GM19467 (cell line): ENCODE measurements around the gene EPHA8.

ENCODE experiments used
- ATAC-seq: cut with Tn5 transposase; IDR thresholded peaks from one replicate; pipeline ENCODE4 v1.9.1; 2021; ENCODE audit warnings: mild to moderate bottlenecking, moderate library complexity; ENCODE audit not compliant: unreplicated experiment

The EPHA8 gene

DNA sequence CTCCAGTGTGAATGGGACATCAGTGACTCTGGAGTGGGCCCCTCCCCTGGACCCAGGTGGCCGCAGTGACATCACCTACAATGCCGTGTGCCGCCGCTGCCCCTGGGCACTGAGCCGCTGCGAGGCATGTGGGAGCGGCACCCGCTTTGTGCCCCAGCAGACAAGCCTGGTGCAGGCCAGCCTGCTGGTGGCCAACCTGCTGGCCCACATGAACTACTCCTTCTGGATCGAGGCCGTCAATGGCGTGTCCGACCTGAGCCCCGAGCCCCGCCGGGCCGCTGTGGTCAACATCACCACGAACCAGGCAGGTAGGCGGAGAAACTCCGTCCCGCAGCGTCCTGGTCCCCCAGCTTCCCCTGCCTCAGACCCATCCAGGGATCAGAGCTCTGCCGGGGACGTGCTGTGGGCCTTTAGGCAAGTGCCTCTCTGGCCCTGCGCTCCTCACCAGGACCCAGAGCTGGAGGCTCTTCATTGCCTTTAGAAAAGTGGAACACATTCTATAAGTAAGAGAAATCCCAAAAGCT, 25.7 kb downstream of the EPHA8 start:
- ATAC-seq: no peak

DNA sequence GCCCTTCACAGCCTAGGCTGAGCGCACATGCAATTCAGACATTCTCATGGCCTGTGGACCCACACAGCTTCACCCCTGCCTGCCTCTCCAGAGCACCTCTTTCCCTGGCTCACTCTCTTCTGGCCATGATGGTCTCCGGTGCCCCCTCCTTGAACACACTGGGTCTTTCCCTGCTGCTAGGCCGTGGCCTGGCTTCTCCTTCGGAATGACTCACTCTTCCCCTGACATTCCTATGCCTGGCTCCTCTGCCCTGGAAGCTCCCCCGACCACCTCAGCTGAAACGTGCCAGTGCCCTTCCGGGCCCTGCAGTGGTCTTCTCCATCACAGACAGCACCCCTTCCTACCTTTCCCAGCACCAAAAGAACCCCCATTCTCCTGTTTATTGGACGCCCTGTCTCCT, 28.3 kb downstream of the EPHA8 start:
- ATAC-seq: no peak

DNA sequence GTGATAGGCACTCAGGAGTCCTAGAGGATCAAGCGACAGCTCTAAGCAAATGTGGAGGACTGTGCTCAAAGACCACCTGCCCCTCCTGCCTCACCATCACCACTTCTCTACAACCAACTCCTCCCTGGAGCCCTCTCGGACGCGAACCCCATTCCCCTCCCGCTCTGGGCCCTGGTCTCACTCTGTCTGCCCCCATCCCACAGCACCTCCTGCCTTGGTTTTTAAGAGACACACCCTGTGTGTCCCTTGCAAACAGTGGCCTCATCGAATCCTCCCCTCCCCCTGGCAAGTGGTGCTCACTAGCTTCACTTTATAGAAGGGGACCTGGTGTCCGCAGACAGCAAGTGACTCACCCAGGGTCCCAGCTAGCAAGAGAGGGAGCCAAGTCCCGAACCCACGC, 28.8 kb downstream of the EPHA8 start:
- ATAC-seq: no peak

DNA sequence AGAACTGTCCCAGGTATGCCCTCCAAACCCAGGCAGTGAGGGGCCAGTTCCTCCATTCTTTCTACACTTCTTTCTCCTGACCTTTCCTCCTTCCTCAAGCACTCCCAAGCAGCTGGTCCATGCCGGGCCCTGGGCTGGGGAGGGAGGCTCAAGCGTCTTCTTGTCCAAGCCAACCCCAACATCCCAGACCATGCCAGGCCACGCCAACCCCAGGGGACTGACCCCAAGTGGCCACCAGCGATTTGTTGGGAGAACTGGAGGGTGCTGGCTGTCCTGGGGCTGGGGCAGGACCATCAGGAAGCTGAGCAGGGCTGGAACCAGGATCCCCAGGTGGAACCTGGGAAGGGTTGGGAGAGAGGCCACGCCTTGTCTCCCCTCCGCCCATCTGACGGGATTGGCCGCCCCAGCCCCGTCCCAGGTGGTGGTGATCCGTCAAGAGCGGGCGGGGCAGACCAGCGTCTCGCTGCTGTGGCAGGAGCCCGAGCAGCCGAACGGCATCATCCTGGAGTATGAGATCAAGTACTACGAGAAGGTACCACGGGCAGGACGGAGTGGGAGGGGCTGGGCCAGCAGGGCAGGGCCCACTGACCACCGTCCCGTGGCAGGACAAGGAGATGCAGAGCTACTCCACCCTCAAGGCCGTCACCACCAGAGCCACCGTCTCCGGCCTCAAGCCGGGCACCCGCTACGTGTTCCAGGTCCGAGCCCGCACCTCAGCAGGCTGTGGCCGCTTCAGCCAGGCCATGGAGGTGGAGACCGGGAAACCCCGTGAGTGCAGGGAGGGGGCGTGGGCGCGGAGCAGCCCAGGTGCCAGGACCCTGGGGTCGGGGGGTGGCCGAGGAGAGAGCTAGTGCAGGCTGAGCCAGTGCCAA, 29.9 kb downstream of the EPHA8 start:
- no peak for ATAC-seq

DNA sequence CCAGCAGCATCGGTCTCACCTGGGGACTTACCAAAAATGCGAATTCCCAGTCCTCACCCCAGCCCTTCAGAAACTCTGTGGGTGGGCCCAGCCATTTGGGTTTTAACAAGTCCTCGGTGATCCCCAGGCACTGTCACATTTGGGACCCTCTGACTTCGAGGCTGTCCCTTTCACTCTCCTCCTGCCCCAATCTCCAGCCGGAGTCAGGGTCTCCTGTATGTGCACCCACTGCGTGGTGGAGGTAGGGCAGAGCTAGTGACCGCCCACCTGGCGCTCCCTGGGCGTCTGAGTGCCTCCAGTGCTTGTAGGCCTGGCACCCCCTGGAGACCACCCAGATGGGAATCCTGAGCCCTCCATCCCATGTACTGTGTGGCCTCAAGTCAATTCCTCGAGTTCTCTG, 31.1 kb downstream of the EPHA8 start:
- ATAC-seq: no peak

DNA sequence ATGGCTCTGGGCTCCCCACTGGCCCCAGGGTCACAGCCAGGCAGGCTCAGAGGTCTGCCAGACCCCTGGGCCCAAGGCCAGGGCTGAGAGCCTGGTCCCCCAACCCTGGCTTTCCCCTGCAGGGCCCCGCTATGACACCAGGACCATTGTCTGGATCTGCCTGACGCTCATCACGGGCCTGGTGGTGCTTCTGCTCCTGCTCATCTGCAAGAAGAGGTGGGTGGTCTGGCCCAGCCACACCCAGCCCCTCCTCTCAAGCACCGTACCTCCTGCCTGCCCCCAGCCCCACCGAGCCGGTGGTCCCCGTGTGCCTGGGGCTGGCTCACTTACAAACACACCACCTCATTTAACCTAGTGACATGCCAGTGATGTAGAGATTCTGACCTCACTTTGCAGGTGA, 31.8 kb downstream of the EPHA8 start:
- ATAC-seq: no peak

DNA sequence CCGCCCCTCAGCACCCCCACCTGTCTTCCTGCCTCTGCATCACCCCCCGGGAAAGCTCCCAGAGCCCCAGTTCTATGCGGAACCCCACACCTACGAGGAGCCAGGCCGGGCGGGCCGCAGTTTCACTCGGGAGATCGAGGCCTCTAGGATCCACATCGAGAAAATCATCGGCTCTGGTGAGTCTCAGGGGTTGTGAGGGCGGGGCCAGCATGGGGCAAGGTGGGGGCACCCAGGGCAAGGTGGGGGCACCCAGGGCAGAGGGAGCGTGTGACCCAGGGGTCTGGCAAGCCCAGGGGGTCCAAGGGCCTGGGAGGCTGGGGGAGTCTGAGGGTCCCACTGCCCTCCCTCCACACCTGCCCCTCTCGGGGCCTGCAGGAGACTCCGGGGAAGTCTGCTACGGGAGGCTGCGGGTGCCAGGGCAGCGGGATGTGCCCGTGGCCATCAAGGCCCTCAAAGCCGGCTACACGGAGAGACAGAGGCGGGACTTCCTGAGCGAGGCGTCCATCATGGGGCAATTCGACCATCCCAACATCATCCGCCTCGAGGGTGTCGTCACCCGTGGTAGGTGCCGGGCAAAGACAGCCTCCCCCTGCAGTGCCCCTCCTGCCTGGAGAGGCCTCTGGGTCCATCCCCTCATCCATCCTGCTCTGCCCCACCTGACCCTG, 34.1 kb downstream of the EPHA8 start:
- no peak for ATAC-seq

DNA sequence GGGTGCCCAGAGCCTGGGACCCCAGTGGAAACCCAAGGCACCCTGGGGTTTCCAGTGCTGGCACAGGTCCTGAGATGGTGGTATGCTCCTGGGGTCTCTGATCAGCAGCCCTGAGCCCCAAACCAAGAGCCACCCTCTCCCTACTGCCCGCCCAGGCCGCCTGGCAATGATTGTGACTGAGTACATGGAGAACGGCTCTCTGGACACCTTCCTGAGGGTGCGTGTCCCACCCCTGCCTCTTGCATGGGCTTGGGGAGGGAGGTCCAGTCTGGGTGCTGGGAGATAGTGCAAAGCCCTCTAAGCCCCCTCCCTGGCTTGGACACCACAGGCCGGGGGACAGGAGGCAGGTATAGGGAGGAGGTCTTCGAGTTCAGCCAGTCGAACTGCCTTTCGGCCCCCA, 34.7 kb downstream of the EPHA8 start:
- ATAC-seq: no peak

DNA sequence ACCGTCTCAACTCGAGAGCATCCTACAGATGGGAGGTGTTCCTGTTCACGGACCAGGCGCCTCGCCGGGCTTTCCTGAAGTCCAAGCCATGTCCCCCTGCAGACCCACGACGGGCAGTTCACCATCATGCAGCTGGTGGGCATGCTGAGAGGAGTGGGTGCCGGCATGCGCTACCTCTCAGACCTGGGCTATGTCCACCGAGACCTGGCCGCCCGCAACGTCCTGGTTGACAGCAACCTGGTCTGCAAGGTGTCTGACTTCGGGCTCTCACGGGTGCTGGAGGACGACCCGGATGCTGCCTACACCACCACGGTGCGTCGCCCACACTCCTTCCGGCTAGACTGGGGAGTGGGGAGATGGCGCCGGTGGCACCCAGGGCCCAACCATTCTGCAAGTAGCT, 35.4 kb downstream of the EPHA8 start:
- ATAC-seq: no peak

DNA sequence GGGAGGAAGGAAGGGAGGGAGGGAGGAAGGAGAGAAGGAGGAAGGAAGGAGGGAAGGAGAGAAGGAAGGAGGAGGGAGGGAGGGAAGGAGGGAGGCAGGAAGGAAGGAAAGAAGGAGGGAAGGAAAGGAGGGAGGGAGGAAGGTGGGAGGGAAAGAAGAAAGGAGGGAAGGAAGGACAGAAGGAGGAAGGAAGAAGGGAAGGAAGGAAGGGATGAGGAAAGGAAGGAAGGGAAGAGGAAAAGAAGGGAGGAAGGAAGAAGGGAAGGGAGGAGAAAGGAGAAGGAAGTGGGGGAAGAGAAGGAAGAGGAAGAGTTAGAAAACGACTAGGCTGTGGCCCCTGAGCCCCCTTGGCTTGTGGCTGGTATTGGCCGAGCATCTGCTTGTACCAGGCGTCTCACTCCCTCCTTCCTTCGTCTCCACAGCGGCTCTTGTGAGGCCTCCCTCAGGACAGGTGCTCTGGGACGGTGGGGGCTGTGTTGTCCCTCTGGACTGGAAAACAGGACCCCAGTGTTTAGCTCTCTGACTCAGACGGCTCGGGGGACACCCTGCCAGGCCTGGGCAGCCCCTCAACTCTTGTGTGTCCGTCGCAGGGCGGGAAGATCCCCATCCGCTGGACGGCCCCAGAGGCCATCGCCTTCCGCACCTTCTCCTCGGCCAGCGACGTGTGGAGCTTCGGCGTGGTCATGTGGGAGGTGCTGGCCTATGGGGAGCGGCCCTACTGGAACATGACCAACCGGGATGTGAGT, 37.0 kb downstream of the EPHA8 start:
- no peak for ATAC-seq

DNA sequence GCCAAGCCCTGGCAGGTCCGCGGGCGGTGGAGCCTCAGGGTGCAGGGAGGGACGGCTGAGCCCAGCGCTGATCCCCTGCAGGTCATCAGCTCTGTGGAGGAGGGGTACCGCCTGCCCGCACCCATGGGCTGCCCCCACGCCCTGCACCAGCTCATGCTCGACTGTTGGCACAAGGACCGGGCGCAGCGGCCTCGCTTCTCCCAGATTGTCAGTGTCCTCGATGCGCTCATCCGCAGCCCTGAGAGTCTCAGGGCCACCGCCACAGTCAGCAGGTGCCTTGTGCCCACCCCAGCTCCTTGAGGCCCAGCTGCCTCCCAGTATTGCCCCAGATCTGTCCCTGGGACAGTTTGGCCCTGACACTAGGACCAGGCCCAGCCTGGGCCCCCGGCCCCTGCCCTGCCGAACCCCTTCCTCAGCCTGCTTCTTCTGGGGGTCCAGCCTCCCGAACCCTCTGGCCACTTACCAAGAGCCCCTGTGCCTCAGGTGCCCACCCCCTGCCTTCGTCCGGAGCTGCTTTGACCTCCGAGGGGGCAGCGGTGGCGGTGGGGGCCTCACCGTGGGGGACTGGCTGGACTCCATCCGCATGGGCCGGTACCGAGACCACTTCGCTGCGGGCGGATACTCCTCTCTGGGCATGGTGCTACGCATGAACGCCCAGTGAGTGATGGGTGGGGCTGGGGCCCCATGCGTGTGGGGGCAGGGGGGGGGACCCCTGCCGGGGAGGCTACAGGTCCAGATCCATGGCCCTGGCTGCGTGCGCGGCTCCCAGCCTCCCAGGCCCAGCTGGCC, 37.7 kb downstream of the EPHA8 start:
- ATAC-seq: no peak

DNA sequence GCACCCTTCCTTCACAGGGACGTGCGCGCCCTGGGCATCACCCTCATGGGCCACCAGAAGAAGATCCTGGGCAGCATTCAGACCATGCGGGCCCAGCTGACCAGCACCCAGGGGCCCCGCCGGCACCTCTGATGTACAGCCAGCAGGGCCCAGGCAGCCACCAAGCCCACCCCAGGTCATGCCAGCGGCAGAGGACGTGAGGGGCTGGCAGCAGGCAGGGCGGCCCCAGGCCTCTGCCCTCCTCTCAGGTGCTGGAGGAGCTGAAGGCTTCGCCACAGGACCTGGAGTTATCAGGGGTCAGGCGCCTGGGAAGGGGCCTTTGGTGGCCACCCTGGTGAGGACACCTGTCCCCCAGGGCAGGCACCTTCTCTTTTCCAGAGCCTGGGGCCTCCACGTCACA, 38.3 kb downstream of the EPHA8 start:
- ATAC-seq: no peak

DNA sequence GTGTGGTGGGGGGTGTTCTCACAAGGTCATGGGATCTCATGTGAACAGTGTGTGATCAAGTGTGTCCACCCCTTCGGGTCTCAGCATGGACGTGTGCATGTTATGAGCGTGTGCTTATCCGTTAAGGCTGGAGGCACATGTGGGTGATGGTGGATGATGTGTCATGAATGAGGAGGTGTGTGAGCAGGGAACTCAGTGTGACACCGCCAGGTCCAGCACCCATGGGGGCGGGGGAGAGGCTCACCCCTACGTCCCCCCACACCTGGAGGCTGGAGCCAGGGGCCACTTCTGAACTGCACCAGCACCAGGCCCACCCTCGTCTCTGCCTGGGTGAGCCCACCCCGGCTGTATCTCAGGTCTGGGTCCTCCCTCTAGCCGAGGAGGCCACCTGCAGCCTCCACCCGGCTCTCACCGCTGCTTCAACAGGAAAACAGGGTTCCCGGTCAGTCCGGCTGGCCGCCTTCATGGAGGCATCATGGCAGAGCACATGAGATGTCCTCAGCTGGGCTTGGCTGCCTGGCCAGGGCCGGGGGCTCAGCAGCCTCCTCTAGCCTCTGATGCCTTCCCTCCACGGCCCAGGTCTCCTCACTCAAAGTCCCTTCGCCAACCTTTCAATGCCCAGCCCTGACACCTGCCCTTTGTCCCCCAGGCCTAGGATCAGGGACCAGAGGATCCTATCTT, 38.9 kb downstream of the EPHA8 start:
- ATAC-seq: no peak

DNA sequence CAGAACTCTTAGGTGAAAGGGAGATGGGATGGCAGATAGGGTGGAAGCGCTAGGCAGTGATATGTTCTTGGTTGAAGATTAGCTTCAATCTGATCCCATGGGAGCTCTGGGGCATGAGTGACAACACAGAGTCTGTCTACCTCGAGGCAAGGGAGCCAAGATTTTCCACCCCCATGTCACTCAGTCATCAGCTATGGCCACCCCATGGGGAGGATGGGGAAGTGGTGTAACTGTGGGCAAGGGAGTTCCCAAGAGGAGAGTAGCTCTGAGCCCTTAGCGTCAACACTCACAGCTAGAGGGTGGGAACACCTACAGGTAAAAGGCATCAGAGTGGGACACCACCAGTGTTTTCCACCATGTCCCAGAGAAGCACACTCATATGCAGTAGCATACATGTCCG, 42.9 kb downstream of the EPHA8 start:
- no peak for ATAC-seq

DNA sequence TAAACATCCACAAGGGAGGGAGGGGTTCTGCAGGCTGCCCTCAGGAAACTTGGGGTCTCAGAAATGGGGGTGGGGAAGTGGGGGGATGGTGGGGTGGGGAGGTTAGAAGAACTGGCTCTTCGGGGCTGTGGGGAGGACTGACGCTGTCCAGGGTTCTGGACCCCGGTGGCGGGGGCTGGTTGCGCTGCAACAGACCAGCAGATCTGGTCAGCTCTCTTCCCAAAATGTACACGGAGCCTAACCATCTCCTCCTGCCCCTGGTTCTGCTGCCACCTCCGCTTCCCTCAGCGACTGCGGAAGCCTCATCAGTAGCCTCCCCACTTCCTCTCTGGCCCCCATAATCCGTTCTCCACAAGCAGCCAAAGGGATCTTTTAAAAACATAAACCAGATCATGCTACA, 43.9 kb downstream of the EPHA8 start:
- no peak for ATAC-seq

DNA sequence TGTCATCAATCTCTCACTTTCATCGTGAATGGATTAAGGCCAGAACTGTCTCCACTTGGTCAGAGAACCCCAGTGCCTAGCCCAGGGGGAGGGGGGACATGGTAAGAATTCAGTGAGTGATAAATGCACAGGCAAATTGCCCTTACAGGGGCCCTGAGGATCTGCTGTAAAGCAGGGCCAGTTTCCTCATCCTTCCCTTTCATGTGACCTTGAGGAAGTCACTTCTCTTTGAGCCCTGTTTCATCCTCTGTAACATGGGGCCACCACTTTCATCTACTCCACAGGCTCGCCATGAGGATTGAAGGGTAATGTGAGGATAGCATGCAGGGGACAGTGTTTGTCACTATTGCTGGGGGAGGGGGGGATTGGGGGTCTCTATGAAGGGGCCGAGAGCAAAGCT, 45.1 kb downstream of the EPHA8 start:
- ATAC-seq: no peak

DNA sequence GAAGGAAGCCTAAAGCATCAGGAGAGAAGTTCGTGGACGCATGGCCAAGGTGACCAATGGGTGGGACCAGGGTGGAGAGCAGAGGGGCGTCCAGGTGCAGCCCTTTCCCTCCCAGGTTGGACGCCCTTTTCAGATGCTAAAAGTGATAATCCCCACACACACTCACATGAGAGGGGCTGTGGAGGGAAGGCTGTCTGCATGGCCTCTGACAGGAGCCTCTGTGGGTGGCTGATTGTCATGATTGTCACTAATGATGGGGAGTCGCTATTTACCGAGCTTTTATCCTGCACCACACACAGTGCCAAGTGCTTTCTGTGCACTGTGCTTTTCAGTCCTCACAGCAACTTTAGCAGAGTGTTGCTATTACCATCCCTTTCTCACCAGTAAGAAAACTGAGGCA, 46.0 kb downstream of the EPHA8 start:
- no peak for ATAC-seq

DNA sequence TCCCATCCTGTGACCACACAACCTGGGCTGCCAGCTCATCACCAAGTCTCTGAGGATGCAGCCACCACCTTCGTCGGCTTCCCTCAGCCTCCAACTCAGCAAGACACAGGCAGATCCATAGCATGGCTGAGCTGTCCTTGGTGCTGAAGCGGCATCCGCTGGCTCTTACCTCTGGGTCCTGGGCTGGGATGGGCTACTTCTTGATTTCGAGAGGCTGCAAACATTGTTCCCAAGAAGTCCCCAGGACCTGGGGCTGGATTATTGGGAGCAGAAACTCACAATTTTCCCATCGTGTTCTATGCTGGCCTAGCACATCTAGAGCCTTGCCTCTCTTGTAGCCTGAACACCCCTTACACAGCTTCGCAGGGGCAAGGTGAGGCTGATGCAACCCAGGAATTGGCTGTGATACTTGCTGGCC, 48.2 kb downstream of the EPHA8 start:
- ATAC-seq: no peak

DNA sequence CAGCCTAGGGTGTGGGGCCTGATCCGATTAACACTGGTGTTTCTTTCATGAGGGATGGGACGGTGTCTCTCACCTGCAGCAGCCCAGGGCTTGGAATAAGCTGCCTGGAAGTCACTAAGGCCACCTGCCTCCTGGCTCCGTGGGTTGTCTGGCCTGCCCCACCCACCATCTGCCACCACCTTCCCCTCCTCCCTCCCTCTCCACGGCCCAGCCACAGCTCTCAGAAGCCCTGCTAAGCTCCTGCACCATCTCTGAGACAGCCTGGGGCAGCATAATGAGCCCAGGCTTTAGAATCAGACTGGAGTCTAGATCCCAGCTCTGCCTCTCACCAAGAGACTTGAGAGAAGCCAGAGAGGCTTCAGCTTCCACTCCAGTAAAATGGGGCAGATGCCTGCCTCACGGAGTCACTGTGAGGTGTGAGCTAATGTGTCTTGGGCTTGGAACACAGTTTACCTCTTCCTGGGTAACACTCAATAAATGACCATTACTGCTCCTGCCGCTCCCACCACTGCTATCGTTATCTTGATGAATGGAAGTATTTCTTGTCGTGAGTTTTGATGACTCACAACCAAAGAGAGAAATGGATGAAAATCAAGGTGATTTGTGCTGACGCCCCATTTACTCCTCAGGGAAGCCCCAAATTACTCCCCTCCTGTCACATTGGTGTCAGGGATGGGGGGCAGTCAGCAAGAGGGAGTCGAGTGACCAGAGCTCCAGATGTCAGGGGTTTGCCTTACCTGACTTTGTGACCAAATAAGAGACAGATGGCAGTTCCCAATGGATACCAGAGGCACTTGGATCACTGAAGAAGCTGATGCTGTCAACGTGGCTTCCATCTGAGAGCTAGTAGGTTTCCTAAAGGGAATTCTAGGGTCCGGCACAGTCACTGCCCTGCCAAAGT, 49.6 kb downstream of the EPHA8 start:
- ATAC-seq: no peak
